GM12892 (cell line): ENCODE measurements around the gene SLC39A1.

Experiments used
- POLR2A ChIP-seq: IDR thresholded peaks from 2 replicates; pipeline ENCODE4 v1.6.1; 2011; ENCODE audit warnings: low read depth, low read length, control low read depth
- POLR2AphosphoS5 ChIP-seq: IDR thresholded peaks from 2 replicates; pipeline ENCODE4 v1.6.1; 2011; ENCODE audit warnings: low read depth, low read length, control low read depth
- TAF1 ChIP-seq: IDR thresholded peaks from 2 replicates; pipeline ENCODE4 v1.6.1; 2011; ENCODE audit warnings: low read depth, mild to moderate bottlenecking, control low read depth, low read length, borderline replicate concordance

GRCh38 chr1:153968972-153969371 is 5.6 kb upstream of the SLC39A1 start:
- TF ChIP-seq POLR2A (no peak), TAF1 (no peak), POLR2AphosphoS5 (no peak)
